Measurements from ENCODE around the gene ANHX. TPM values are rescaled to one million over a fixed set of nuclear protein-coding genes. Genes with fewer than 3 reads are reported as not detected.

The ANHX gene
- total and polyA plus RNA-seq, 2 of the 8 experiments (the other 6 are each of a cell fraction or from before 2014, with no cell fraction given): not detected

DNA sequence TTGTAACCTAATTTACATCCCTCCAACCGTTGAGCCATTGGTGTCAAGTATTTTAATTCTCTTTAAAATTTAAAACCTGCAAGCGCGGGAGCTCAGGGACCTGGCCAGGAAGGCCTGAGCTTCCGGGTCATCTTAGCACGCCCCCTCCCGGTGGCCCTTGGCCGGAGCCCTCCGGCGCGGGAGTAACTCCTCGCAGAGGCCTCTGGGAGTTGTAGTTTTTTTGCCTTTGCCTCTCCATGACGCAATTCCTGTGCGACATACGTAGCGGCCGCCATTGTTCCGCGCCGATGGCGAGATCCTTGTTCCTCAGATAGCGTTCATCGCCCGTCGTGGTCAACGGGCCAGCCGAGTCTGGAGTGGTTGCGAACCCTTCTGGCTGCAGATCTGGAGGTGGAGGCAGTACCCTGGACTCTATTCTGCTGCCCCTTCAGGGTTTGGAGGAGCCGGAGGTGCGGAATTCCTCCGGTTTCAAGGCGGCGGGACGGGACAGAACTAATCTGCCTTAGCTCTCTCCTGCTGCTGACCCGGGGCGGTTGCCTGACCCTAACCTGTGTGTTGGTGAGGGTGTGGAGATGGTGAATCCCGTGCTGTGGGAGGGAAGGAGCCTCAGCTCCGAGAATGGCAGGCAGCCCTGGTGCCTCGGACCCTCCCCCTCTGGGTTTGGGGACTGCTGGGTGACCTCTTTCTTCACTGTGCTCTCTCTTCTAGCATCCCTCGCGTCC is 54.3 kb downstream of the ANHX start, which contains the start of gene ZNF268 (continued):
- peak in 1 of 2 experiments; percentile 97; a peak in 2 of 4 replicates for TF ChIP-seq SIN3A (conservative IDR thresholded peaks at IDR 0.05 in 1 of 2, IDR thresholded peaks at IDR 0.05 in 1 of 2; ENCODE audit: low read depth in 1 of 2, low read length in 2 of 2)
- TF ChIP-seq ATF3 (IDR thresholded peaks at IDR 0.05; ENCODE audit: insufficient read depth, low read depth, low read length): peak; percentile 96
- peak; percentile 92 for TF ChIP-seq TAF1 (IDR thresholded peaks at IDR 0.05; ENCODE audit: low read depth, low read length)
- TF ChIP-seq RAD21 (IDR thresholded peaks at IDR 0.05 in 1 of 2, conservative IDR thresholded peaks at IDR 0.05 in 1 of 2; ENCODE audit: low read depth in 2 of 2, low read length in 2 of 2): peak; percentile 78 to 79
- TF ChIP-seq, protein P1, sequence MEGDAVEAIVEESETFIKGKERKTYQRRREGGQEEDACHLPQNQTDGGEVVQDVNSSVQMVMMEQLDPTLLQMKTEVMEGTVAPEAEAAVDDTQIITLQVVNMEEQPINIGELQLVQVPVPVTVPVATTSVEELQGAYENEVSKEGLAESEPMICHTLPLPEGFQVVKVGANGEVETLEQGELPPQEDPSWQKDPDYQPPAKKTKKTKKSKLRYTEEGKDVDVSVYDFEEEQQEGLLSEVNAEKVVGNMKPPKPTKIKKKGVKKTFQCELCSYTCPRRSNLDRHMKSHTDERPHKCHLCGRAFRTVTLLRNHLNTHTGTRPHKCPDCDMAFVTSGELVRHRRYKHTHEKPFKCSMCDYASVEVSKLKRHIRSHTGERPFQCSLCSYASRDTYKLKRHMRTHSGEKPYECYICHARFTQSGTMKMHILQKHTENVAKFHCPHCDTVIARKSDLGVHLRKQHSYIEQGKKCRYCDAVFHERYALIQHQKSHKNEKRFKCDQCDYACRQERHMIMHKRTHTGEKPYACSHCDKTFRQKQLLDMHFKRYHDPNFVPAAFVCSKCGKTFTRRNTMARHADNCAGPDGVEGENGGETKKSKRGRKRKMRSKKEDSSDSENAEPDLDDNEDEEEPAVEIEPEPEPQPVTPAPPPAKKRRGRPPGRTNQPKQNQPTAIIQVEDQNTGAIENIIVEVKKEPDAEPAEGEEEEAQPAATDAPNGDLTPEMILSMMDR (IDR thresholded peaks at IDR 0.05; ENCODE audit: control extremely low read depth in 1 of 3, insufficient read depth in 1 of 3, low read depth in 1 of 3, low read length in 3 of 3): peak; percentile 78 to 80 (median 80)
- peak; percentile 99 for TF ChIP-seq YY1 (IDR thresholded peaks at IDR 0.05; ENCODE audit: low read depth, low read length)
- peak in 1 of 2 experiments; percentile 63; a peak in 1 of 4 replicates for TF ChIP-seq HDAC2 (IDR thresholded peaks at IDR 0.05; ENCODE audit: borderline replicate concordance in 1 of 2, low read depth in 2 of 2, low read length in 2 of 2)
- TF ChIP-seq NRF1 (IDR thresholded peaks at IDR 0.05; ENCODE audit: low read depth, low read length): no peak
- peak; percentile 90 for TF ChIP-seq TAF7 (optimal IDR thresholded peaks at IDR 0.05; ENCODE audit: borderline replicate concordance, low read depth, low read length)
- TF ChIP-seq BRCA1 (IDR thresholded peaks at IDR 0.05; ENCODE audit: low read depth, low read length): peak; percentile 54
- peak; percentile 82 for TF ChIP-seq KDM5A (IDR thresholded peaks at IDR 0.05; ENCODE audit: low read length)
- TF ChIP-seq ASH2L (IDR thresholded peaks at IDR 0.05; ENCODE audit: low read length): peak; percentile 79
- TF ChIP-seq, protein P2, sequence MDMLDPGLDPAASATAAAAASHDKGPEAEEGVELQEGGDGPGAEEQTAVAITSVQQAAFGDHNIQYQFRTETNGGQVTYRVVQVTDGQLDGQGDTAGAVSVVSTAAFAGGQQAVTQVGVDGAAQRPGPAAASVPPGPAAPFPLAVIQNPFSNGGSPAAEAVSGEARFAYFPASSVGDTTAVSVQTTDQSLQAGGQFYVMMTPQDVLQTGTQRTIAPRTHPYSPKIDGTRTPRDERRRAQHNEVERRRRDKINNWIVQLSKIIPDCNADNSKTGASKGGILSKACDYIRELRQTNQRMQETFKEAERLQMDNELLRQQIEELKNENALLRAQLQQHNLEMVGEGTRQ (IDR thresholded peaks at IDR 0.05; ENCODE audit: low read length): no peak
- TF ChIP-seq TCF12 (IDR thresholded peaks at IDR 0.05; ENCODE audit: low read depth, low read length): 0 out of 2 replicates have a peak, but pooled peaks have one; percentile 32
- TF ChIP-seq CHD1 (IDR thresholded peaks at IDR 0.05; ENCODE audit: low read depth, low read length): no peak
- no peak for TF ChIP-seq NANOG (IDR thresholded peaks at IDR 0.05; ENCODE audit: insufficient read depth, low read depth, low read length, poor library complexity, severe bottlenecking)
- TF ChIP-seq GTF2F1 (IDR thresholded peaks at IDR 0.05; ENCODE audit: borderline replicate concordance, low read depth, low read length): 0 out of 2 replicates have a peak, but pooled peaks have one; percentile 70
- TF ChIP-seq SAP30 (IDR thresholded peaks at IDR 0.05; ENCODE audit: insufficient read depth, insufficient replicate concordance, low read length): peak; percentile 32

All from H1 (cell line).